ENCODE measurements around the gene HBZ. TPM values are rescaled to one million over a fixed set of nuclear protein-coding genes. Genes with fewer than 3 reads are reported as not detected.

HBZ gene
- total and polyA plus RNA-seq, 7 donors = 0.05 to 0.12 (median 0.11) TPM; not detected in 4

- DNase-seq (peak; percentile 42 to 69), ATAC-seq (peak; percentile 47 to 76 (median 66))
- TF ChIP-seq CTCF (IDR thresholded peaks at IDR 0.05) = peak; percentile 50
- Histone ChIP-seq H3K36me3 (ENCODE audit: insufficient read depth in 1 of 2, low read depth in 1 of 2) (peaks cover 0 to 50% of the 10 kb centered on the region in 2 donors), H3K4me1 (no peaks in the 10 kb centered on the region), H3K9me3 (no peaks in the 10 kb centered on the region), H3K27ac (no peak overlapping the region), H3K4me3 (no peak overlapping the region), H3K27me3 (ENCODE audit: insufficient read depth in 3 of 3, low read length in 2 of 3) (no peaks in the 10 kb centered on the region)
- WGBS, 3 donors = 63 to 73% (median 70%) methylated on average over 18 to 19 of the region's 19 CpGs
- intact Hi-C loops (cut with DNase I) = loop anchor here in 1 of 2 donors (5.0 kb wide), 1 partner anchor 240 kb away; no protein-coding TSS in a partner anchor
Measured at GRCh38 chr16:117379-118365, 34.8 kb upstream of the HBZ start.

- no peak overlapping the region for H3K27ac ChIP-seq
- H3K36me3 ChIP-seq (ENCODE audit: insufficient read depth in 1 of 2, low read depth in 1 of 2) = peaks cover 0 to 52% of the 10 kb centered on the region in 2 donors
- H3K9me3 ChIP-seq = no peaks in the 10 kb centered on the region
- 93 to 100% (median 98%) methylated on average over 2 of the region's 2 CpGs for WGBS, 3 donors
- intact Hi-C loops (cut with DNase I) = loop anchor here in 1 of 2 donors (5.0 kb wide), 1 partner anchor 238 kb away; no protein-coding TSS in a partner anchor
- no peak overlapping the region for H3K4me3 ChIP-seq
- no peaks in the 10 kb centered on the region for H3K4me1 ChIP-seq
- peak in 1 of 2 donors; percentile 28 for DNase-seq
- ATAC-seq = no peak
- H3K27me3 ChIP-seq (ENCODE audit: insufficient read depth in 3 of 3, low read length in 2 of 3) = no peaks in the 10 kb centered on the region
- no peak for TF ChIP-seq CTCF (IDR thresholded peaks at IDR 0.05)
Measured at GRCh38 chr16:118857-119256, 33.6 kb upstream of the HBZ start.

GRCh38 chr16:119295-119694 lies 33.1 kb upstream of the HBZ start:
- Histone ChIP-seq H3K27ac (no peak overlapping the region), H3K4me1 (no peaks in the 10 kb centered on the region), H3K36me3 (ENCODE audit: insufficient read depth in 1 of 2, low read depth in 1 of 2) (peaks cover 0 to 48% of the 10 kb centered on the region in 2 donors), H3K27me3 (ENCODE audit: insufficient read depth in 3 of 3, low read length in 2 of 3) (no peaks in the 10 kb centered on the region), H3K9me3 (no peaks in the 10 kb centered on the region), H3K4me3 (no peak overlapping the region)
- peak in 1 of 2 donors; percentile 14 for DNase-seq
- WGBS, 3 donors = 87 to 93% (median 91%) methylated on average over 5 of the region's 5 CpGs
- no peak for ATAC-seq
- intact Hi-C loops (cut with DNase I) = loop anchor here in 1 of 2 donors (5.0 kb wide), 1 partner anchor 238 kb away; no protein-coding TSS in a partner anchor
- TF ChIP-seq CTCF (IDR thresholded peaks at IDR 0.05) = no peak

- intact Hi-C loops (cut with DNase I) = loop anchor here in 1 of 2 donors (5.0 kb wide), 1 partner anchor 237 kb away; no protein-coding TSS in a partner anchor
- ATAC-seq = no peak
- Histone ChIP-seq H3K4me1 (no peaks in the 10 kb centered on the region), H3K27ac (no peak overlapping the region), H3K36me3 (ENCODE audit: insufficient read depth in 1 of 2, low read depth in 1 of 2) (peaks cover 0 to 41% of the 10 kb centered on the region in 2 donors), H3K27me3 (ENCODE audit: insufficient read depth in 3 of 3, low read length in 2 of 3) (no peaks in the 10 kb centered on the region), H3K4me3 (no peak overlapping the region), H3K9me3 (no peaks in the 10 kb centered on the region)
- peak in 1 of 2 donors; percentile 29 for DNase-seq
- WGBS, 3 donors = 84 to 96% (median 89%) methylated on average over 3 of the region's 3 CpGs
- no peak for TF ChIP-seq CTCF (IDR thresholded peaks at IDR 0.05)
Measured at GRCh38 chr16:119835-120491, 32.5 kb upstream of the HBZ start.
